ENCODE data around the gene TDRD7. TPM values are rescaled to one million over a fixed set of nuclear protein-coding genes. Genes with fewer than 3 reads are reported as not detected.

The TDRD7 gene
- total RNA-seq, 4 donors from 2014 or later, result 8.5 to 16.5 (median 13.3) TPM

DNA sequence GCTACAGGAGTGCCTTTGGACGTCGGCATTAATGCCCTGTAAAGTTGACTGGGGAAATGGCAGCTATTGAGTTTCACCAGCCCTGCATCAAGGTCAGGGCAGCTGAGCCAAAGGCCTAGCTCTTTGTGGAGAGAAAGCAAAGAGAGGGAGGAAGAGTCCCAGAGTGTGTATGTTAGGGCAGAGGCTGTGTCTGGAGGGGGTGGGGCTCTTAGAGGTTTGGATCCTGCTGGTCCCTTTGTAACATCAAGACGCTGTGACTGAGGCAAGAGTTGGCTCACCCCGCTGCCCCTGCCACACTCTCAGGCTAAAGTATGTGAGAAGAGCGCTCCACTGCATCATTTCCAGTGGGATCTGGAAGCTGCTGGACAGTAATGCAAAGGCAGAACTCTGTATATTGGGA lies 123.9 kb downstream of the TDRD7 start:
- TF ChIP-seq, protein P1, sequence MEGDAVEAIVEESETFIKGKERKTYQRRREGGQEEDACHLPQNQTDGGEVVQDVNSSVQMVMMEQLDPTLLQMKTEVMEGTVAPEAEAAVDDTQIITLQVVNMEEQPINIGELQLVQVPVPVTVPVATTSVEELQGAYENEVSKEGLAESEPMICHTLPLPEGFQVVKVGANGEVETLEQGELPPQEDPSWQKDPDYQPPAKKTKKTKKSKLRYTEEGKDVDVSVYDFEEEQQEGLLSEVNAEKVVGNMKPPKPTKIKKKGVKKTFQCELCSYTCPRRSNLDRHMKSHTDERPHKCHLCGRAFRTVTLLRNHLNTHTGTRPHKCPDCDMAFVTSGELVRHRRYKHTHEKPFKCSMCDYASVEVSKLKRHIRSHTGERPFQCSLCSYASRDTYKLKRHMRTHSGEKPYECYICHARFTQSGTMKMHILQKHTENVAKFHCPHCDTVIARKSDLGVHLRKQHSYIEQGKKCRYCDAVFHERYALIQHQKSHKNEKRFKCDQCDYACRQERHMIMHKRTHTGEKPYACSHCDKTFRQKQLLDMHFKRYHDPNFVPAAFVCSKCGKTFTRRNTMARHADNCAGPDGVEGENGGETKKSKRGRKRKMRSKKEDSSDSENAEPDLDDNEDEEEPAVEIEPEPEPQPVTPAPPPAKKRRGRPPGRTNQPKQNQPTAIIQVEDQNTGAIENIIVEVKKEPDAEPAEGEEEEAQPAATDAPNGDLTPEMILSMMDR (IDR thresholded peaks at IDR 0.05; ENCODE audit: low read depth), result no peak

DNA sequence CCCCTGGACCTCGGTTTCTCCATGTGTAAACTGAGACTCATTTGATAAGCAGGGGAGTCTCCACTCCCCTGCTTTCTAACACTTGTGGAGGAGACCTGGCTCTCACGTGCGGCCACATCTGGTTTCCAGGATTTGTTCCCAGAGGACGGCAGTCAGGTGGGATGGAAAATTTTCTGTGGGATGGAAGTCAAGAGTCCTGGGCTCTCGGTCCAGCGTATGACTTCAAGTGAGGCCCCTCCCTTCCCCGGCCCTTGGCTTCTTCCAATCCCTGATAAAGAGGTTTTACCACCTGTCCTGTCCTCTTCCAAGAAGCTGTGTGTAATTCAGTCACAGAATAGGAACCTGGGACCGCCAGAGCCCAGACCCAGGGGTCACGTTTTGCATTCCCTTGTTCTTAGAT lies 124.6 kb downstream of the TDRD7 start:
- TF ChIP-seq, protein P1 (IDR thresholded peaks at IDR 0.05; ENCODE audit: low read depth), result no peak

GRCh38 chr9:97543561-97543960 lies 131.7 kb downstream of the TDRD7 start:
- TF ChIP-seq, protein P1 (IDR thresholded peaks at IDR 0.05; ENCODE audit: low read depth), result no peak

GRCh38 chr9:97545486-97545885 lies 133.6 kb downstream of the TDRD7 start:
- TF ChIP-seq, protein P1 (IDR thresholded peaks at IDR 0.05; ENCODE audit: low read depth), result no peak

Small RNAs within 50 kb of the gene (small RNA-seq; reads per million reads assigned to genes)
- not detected for gene MIR1302-8

Other genes with a start within 250 kb of the TDRD7 start
- gene CCDC180, start 104.4 kb upstream of the TDRD7 start, total RNA-seq, result 1 to 10 TPM; 3.9 to 9.0 (median 5.6) TPM
- 10 to 100 TPM in 3 of 4 donors, 1 to 10 TPM in 1; 9.2 to 20.7 (median 13.6) TPM for gene TMOD1, start 89.6 kb downstream of the TDRD7 start, total RNA-seq
- gene TSTD2, start 221.3 kb downstream of the TDRD7 start, total RNA-seq, result 10 to 100 TPM; 15.1 to 31.3 (median 17.1) TPM
- 10 to 100 TPM; 16.2 to 38.0 (median 18.5) TPM for gene NCBP1, start 221.7 kb downstream of the TDRD7 start, total RNA-seq

All from subcutaneous adipose tissue (tissue), 4 donors.